Muscle of leg (tissue), 11 donors: Measurements from ENCODE around the gene SMARCA4. TPM values are rescaled to one million over a fixed set of nuclear protein-coding genes. Genes with fewer than 3 reads are reported as not detected.
A peak's percentile ranks its signal among the peaks of the same experiment; 100 is the strongest.

ENCODE experiments used
- DNase-seq: peaks from one replicate; pipeline ENCODE4 v3.0.0; 2013
- H3K27ac ChIP-seq: one replicate; pipeline ENCODE4 v1.5.1; 2013; ENCODE audit warnings: mild to moderate bottlenecking, low read length, control low read depth
- H3K27me3 ChIP-seq: one replicate; pipeline ENCODE4 v1.6.1; 2013; ENCODE audit warnings: low read length; ENCODE audit not compliant: control insufficient read depth, insufficient read depth
- H3K36me3 ChIP-seq: one replicate; pipeline ENCODE4 v1.6.1; 2013; ENCODE audit warnings: low read length; ENCODE audit not compliant: control insufficient read depth, insufficient read depth
- H3K4me1 ChIP-seq: one replicate; pipeline ENCODE4 v1.6.1; 2013; ENCODE audit warnings: low read length; ENCODE audit not compliant: control insufficient read depth, insufficient read depth
- H3K4me3 ChIP-seq: one replicate; pipeline ENCODE4 v1.5.1; 2013; ENCODE audit warnings: low read length, control low read depth
- H3K9me3 ChIP-seq: replicated peaks from 2 replicates; pipeline ENCODE4 v1.6.1; 2013; ENCODE audit warnings: low read depth, low read length; ENCODE audit not compliant: control insufficient read depth
- WGBS: methylation state at CpG from one replicate; pipeline ENCODE4 v1.1.5; 2013; ENCODE audit warnings: missing lambda C conversion rate; ENCODE audit not compliant: insufficient coverage; 5-methylcytosine and 5-hydroxymethylcytosine counted together
- polyA plus RNA-seq, 8 donors: library from polyadenylated mRNA; unstranded; fragments of 120-200 nt; gene quantifications; one replicate each; pipeline versions ENCODE4 v1.2.1 to v1.2.3, GENCODE V29; 2013; ENCODE audit warnings: inconsistent platforms in 1 of 8, low replicate concordance in 1 of 8; ENCODE audit not compliant: insufficient read length in 8 of 8, insufficient read depth in 1 of 8
- total RNA-seq: library from RNA; stranded (reverse); fragments of 120-200 nt; gene quantifications from one replicate; pipeline ENCODE4 v1.2.4, GENCODE V29; 2013

The SMARCA4 gene
- total and polyA plus RNA-seq, 9 donors: 60.2 to 121 (median 101) TPM

DNA sequence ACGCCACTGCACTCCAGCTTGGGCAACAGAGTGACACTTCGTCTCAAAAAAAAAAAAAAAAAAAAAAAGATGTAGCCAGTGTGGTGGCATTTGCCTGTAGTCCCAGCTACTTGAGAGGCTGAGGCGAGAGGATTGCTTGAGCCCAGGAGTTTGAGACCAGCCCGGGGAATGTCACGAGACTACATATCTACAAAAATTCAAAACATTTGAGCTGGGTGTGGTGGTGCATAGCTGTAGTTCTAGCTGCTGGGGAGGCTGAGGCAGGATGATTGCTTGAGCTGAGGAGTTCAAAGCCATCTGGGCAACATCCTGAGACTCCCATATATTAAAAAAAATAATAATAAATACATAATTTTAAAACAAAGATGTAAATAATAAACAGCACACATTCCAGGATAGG is 46.6 kb downstream of the SMARCA4 start:
- H3K27ac ChIP-seq: no peak overlapping the region
- no peak overlapping the region for H3K4me3 ChIP-seq
- 100% methylated on average over 1 of the region's 5 CpGs for WGBS
- peaks cover 80% of the 10 kb centered on the region for H3K36me3 ChIP-seq
- H3K4me1 ChIP-seq: no peaks in the 10 kb centered on the region
- no peaks in the 10 kb centered on the region for H3K9me3 ChIP-seq
- no peak for DNase-seq
- no peaks in the 10 kb centered on the region for H3K27me3 ChIP-seq

DNA sequence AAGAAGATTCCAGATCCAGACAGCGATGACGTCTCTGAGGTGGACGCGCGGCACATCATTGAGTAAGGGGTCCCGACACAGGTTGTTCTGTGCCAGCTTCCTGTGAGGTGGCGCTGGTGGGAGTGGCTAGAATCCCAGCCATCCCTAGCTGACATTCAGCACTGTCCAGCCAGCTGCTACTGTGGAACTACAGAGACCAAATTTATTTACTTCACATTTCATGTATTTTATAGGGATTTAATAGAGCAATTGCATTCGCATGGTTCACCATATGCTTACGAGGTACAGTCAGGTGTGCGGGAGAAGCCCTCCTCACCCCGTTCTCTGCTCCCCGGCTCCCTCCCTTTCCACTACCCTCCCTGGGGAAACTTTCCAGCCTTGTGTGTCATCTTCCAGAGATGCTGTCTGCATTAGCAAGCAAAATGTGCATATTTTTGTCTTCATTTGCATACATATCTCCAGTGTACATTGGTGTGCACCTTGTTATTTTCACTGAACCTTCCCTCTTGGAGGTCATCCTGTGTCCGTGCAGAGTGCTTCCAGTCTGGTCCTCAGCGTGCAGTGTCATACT is 47.2 kb downstream of the SMARCA4 start:
- Histone ChIP-seq H3K9me3 (no peaks in the 10 kb centered on the region), H3K36me3 (peaks cover 81% of the 10 kb centered on the region), H3K4me1 (no peaks in the 10 kb centered on the region), H3K27ac (no peak overlapping the region), H3K27me3 (no peaks in the 10 kb centered on the region), H3K4me3 (no peak overlapping the region)
- WGBS: 88% methylated on average over 9 of the region's 14 CpGs
- DNase-seq: no peak

DNA sequence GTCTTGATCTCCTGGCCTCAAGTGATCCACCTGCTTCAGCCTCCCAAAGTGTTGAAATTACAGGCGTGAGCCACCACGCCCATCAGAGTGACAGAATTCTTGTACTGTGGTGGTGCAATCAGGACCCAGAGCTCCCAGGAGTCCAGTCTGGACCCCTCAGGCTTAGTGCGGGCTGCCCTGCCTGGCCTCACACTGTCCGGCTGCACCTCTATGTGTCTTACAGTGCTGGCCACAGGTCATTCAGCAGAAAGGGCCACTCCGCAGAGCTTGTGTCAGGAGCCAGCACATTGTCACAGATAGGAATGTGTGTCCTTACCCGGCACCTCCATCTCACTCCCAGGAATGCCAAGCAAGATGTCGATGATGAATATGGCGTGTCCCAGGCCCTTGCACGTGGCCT is 49.2 kb downstream of the SMARCA4 start:
- Histone ChIP-seq H3K27ac (no peak overlapping the region), H3K9me3 (no peaks in the 10 kb centered on the region), H3K4me3 (no peak overlapping the region), H3K4me1 (no peaks in the 10 kb centered on the region), H3K36me3 (peaks cover 85% of the 10 kb centered on the region), H3K27me3 (no peaks in the 10 kb centered on the region)
- WGBS: 90% methylated on average over 9 of the region's 9 CpGs
- DNase-seq: no peak

DNA sequence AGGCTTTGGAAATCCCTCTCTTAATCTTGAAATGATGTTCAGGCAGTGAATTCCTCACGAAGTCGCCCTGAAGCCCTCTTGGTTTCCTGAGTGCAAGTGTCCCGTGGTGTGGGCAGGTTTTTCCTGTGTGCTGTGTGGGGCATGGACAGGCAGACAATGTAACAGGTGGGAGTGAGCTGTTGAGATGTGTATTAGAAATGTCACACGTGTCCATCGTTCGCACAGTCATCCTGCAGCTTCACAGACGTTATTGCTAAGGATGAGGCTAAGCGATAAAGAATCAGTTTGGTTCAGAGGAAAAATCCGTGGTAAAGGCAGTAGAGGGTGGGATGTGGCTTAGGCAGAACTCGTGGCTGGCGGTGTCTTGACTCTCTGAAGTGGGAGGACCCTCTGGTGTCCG is 51.7 kb downstream of the SMARCA4 start:
- no peaks in the 10 kb centered on the region for H3K27me3 ChIP-seq
- H3K36me3 ChIP-seq: peaks cover 94% of the 10 kb centered on the region
- H3K4me3 ChIP-seq: no peak overlapping the region
- WGBS: 92% methylated on average over 12 of the region's 12 CpGs
- DNase-seq: no peak
- no peaks in the 10 kb centered on the region for H3K4me1 ChIP-seq
- no peak overlapping the region for H3K27ac ChIP-seq
- no peaks in the 10 kb centered on the region for H3K9me3 ChIP-seq

DNA sequence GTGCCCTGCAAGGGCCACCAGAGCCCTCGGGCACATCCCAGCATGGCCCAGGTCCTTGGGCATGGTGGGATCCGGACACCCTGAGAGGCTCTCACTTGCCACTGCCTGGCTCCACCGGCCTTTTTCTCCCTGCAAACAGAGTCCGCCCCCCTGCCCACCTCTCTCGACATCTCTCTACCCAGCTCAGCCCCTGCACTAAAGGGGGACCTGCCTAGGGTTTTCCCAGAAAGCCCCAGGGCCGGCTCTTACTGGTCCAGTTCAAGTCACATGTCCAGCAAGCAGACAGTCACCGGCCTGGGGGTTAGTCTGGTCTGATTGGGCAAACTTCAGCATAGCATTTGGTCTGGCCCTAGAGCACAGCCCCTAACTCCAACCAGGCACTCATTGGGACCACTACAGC is 52.9 kb downstream of the SMARCA4 start:
- Histone ChIP-seq H3K4me1 (no peaks in the 10 kb centered on the region), H3K4me3 (no peak overlapping the region), H3K9me3 (no peaks in the 10 kb centered on the region), H3K36me3 (peaks cover 94% of the 10 kb centered on the region), H3K27ac (no peak overlapping the region), H3K27me3 (no peaks in the 10 kb centered on the region)
- WGBS: 100% methylated on average over 4 of the region's 7 CpGs
- DNase-seq: no peak

DNA sequence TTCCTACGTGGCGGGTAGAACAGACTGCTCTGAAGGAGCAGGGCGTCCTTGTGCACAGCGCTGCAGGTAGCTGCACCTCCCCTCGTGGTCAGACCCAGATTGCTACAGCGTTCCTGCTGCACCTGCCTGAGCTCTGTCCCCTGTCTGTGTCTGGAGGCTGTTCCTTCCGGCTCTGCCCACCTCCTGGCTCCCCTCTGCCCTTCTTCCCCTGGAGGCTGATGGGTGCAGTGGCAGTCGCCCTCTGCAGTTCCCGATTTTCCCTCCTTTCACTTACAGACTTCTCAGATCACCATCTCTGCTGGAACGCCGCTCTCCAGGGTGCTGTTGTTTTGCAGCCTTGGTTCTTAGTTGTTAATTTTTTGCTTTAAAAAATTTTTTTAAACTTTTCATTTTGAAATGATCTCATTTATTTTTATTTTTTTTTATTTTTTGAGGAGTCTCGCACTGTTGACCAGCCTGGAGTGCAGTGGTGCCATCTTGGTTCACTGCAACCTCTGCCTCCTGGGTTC is 53.6 kb downstream of the SMARCA4 start:
- Histone ChIP-seq H3K4me3 (no peak overlapping the region), H3K27ac (no peak overlapping the region), H3K4me1 (no peaks in the 10 kb centered on the region), H3K36me3 (peaks cover 94% of the 10 kb centered on the region), H3K9me3 (no peaks in the 10 kb centered on the region), H3K27me3 (no peaks in the 10 kb centered on the region)
- no peak for DNase-seq
- WGBS: 90% methylated on average over 7 of the region's 12 CpGs

DNA sequence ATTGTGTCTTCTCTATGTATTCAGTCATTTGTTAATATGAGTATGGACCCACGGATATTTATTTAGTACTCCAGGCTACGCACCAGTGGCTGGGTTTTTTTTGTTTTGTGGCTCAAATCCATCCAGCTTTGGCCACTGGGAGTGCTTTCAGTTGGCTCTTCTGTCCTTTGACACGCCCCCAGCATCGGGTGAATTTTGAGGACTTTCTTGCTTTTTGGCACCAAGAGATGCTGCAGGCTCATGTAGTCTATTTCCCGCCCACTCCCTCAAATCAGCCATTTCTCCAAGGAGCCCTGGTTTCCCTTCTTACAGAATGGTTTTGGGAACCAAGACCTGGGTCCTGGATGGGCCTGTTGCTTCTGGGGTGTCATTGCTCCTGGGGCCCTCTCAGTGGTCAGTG is 55.8 kb downstream of the SMARCA4 start:
- peak; percentile 77 for DNase-seq
- no peak overlapping the region for H3K4me3 ChIP-seq

DNA sequence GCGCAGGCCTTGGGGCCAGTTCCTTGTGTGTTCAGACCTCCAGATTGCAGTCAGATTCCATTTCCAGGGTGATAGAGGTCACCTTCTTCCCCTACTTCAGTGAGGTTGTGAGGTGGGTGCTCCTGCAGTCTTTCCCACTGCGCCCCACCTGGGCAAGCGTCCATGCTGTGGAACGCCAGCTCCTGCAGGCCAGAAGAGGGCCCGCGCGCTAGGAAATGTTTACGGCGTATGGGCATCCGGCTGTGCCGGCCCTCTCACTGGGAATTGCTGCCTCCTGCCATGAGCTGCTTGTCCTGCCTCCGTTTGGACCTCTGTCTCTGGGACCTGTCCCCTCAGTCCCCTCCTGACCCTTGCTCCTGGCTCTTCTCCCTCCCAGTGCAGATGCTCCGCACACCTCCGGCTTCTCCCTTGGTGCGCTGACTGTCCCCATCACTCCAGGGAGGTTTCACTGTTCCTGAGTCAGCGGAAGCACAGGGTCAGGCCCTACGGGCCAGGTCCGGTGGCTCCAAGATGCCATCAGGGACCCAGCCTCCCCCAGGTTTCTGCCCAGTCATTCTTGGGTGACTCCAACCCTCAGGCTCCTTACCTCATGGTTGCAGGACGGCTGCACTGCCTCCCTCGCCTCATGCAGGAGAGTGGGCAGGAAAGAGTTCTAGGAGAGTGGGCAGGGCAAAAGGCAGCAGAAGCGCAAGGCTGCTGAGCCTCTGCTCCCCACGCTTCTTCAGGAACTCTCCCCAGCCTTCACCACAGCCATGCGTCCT is 56.6 kb downstream of the SMARCA4 start:
- DNase-seq: no peak
- 86% methylated on average over 19 of the region's 23 CpGs for WGBS
- Histone ChIP-seq H3K9me3 (no peaks in the 10 kb centered on the region), H3K27ac (no peak overlapping the region), H3K27me3 (no peaks in the 10 kb centered on the region), H3K4me1 (no peaks in the 10 kb centered on the region), H3K4me3 (no peak overlapping the region), H3K36me3 (peaks cover 98% of the 10 kb centered on the region)

More for the DNA sequence above, 55.8 kb downstream of the SMARCA4 start:
- Histone ChIP-seq H3K36me3 (peaks cover 98% of the 10 kb centered on the region), H3K4me1 (no peaks in the 10 kb centered on the region), H3K27me3 (no peaks in the 10 kb centered on the region), H3K9me3 (no peaks in the 10 kb centered on the region), H3K27ac (no peak overlapping the region)
- 30% methylated on average over 3 of the region's 5 CpGs for WGBS

DNA sequence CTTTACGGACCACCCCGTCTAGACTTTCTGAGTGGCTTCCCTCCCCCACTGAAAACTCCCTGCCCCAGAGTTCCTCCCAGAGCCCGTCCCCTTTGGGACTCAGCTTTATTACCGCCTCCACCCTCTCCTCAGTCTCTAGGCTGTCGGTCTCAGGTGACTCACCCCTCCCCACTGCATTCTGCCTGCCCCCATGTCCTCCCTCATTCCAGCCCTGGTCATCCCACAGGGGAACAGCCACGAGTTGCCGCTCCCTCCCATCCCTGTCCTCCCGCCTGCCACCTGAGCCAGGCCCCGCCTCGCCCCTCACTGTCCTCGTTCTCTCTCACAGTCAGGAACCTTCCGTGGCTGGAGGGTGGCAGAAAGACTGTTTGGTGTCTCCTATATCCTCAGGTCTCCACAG is 57.3 kb downstream of the SMARCA4 start:
- Histone ChIP-seq H3K4me1 (no peaks in the 10 kb centered on the region), H3K4me3 (no peak overlapping the region), H3K9me3 (no peaks in the 10 kb centered on the region), H3K27me3 (no peaks in the 10 kb centered on the region), H3K27ac (no peak overlapping the region), H3K36me3 (peaks cover 98% of the 10 kb centered on the region)
- 67% methylated on average over 12 of the region's 12 CpGs for WGBS
- no peak for DNase-seq

DNA sequence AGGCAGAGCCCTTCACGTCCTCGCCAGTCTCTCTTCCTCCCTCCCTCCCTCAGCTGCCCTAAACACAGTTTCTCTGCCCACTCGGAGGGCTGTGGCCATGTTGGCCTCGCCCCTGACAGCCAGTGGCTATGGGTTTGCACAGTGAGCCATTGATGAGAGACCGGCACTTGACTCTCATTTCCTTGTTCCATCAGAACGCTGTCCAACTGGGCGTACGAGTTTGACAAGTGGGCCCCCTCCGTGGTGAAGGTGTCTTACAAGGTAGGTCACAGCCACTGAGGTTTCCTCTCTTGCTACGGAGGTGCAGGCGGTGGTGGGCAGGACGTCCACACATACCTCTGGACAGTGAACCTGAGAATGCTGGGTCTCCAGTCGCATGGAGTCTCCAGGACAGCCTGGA is 57.9 kb downstream of the SMARCA4 start:
- Histone ChIP-seq H3K36me3 (peaks cover 98% of the 10 kb centered on the region), H3K9me3 (no peaks in the 10 kb centered on the region), H3K27ac (no peak overlapping the region), H3K27me3 (no peaks in the 10 kb centered on the region), H3K4me3 (no peak overlapping the region), H3K4me1 (no peaks in the 10 kb centered on the region)
- no peak for DNase-seq
- WGBS: 88% methylated on average over 13 of the region's 13 CpGs
